Mesenteric fat pad (tissue), 1 donor: ENCODE results near the gene IQCE. TPM values are rescaled to one million over a fixed set of nuclear protein-coding genes. Genes with fewer than 3 reads are reported as not detected.
"Not testable (repeated sequence)": the region's sequence is repeated elsewhere in the genome, so short reads cannot be mapped to it uniquely, and the experiment has no call there.

Source experiments
- DNase-seq: peaks from one replicate; pipeline ENCODE4 v3.0.0-alpha.2; 2020; ENCODE audit warnings: low spot score
- total RNA-seq: library from RNA; stranded (reverse); fragmentation: NEBNext Ultra II Directional; extraction: Animal tissue kit (Norgen Biotek cat#: 25700); gene quantifications from one replicate; pipeline ENCODE4 v1.2.1, GENCODE V29; 2021
- donor health status: DM: yes; HTN: yes; CAD: no.

The IQCE gene
- total RNA-seq, 1 donor from 2014 or later = 14.4 TPM

DNA sequence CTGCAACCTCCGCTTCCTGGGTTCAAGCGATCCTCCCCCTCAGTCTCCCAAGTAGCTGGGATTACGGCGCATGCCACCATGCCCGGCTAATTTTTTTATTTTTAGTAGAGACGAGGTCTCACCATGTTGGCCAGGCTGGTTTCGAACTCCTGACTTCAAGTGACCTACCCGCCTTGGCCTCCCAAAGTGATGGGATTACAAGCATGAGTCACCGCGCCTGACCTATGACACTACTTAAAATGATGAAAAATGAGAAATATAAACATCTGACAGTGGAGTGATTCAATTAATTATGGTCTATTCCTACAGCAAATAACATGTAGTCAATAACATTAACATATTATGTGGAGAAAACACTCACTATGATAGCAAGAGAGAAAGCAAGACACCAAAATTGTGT lies 5.7 kb upstream of the IQCE start:
- DNase-seq = no peak

GRCh38 chr7:2553831-2554581 lies 4.8 kb upstream of the IQCE start:
- DNase-seq = no peak

- no peak for DNase-seq
Observed at GRCh38 chr7:2554661-2555111, 4.1 kb upstream of the IQCE start.

DNA sequence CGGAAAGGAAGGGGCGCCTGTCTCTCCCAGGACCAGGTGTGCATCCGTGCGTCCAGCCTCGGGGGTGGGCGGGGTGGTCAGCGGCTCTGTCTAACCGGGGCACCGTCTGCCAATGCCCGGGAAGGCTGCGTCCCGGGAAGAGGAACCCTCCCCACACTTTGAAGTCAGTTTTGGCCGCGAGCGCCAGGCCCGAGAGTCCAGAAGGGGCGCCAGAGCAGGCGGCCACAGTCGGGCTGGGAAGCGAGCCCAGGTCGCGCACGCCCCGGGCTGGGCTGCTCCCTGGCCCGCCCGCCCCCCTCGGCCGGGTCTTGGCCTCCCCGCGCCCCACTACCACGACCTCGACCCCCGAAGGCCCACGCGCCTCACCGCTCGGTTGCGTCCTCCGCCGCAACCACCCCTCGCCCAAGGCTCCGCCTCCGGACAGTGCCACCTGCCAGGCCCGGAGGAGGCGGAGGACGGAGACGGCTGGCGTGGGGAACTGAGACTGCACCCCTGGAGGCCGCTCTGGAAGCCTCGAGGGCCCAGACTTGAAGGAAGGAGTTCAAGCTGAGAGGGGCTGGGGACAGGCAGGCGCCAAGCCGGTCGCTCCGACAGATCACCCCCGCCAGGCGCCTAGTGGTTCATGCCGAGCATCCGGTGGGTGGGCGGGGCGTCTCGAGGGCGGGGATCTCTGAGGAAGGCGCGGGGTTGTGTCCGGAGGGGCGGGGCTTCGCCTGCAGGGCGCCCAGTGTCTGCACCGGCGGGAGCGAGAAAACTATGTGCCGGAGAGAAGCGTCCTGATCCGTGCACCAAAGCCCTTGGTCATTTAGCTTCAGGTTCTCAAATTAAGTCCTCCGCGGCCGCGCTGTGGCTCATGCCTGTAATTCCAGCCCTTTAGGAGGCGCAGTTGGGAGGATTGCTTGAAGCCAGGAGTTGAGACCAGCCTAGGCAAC lies 3.4 kb upstream of the IQCE start, which contains the start of gene BRAT1:
BRAT1 (minus strand) TSS at position 404 of the 932 bp plus-strand sequence. CDS start 1,093 bp downstream, outside the sequence.
- DNase-seq = peak; percentile 98

- no peak for DNase-seq
Observed at GRCh38 chr7:2559283-2559950, 638 bp downstream of the IQCE start.

DNA sequence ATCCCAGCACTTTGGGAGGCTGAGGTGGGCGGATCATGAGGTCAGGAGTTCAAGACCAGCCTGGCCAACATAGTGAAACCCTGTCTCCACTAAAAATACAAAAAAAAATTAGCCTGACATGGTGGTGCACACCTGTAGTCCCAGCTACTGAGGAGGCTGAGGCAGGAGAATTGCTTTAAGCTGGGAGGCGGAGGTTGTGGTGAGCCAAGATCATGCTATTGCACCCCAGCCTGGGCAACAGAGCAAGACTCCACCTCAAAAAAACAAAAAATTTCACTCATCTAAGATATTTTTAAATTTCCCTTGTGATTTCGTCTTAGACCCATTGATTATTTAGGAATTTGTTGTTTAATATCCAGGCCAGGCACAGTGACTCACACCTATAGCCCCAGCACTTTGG lies 5.2 kb downstream of the IQCE start:
- not testable (repeated sequence) for DNase-seq

DNA sequence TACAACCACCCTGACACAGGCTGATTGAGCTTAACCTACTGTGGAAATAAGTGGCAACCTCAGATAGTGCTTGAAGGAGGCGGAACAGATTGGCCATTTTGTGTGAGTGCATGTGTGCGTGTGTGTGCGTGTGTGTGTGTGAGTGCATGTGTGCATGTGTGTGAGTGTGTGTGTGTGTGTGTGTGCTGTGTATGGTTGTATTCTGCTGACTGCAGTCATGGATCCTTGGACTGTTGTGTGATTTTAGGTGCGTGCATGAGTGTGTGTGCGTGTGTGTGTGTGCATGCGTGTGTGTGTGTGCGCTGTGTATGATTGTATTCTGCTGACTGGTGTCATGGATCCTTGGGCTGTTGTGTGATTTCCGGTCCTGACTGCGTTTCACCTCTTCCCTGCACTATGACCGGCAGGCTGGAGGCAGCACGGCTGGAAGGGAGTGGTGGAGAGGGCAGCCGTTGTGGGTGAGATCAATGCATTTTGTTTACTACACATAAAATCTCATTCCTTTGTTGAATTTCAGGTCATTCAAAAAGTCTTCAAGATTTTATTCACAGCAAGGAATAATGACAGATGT lies 6.3 kb downstream of the IQCE start:
- no peak for DNase-seq

DNA sequence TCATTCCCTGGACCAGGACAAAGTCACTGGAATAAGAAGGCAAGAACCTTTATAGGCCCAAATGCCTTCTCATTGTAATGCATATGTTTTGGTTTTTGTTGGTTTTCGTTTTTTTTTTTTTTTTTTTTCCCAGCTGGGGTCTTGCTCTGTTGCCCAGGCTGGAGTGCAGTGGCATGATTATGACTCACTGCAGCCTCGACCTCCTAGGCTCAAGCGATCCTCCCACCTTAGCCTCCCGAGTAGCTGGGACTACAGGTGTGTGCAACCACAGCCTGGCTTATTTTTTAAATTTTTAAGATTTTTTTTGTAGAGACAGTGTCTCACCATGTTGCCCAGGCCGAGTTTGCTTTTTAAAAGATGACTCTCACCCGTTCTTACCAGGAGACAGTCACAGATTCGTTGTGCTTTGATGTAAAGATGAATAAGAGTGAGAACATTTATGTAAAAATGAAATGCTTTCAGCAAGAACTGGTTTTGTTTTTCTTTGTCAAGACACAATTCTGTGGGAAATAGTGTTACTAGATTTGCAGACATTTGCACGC lies 7.6 kb downstream of the IQCE start:
- no peak for DNase-seq

DNA sequence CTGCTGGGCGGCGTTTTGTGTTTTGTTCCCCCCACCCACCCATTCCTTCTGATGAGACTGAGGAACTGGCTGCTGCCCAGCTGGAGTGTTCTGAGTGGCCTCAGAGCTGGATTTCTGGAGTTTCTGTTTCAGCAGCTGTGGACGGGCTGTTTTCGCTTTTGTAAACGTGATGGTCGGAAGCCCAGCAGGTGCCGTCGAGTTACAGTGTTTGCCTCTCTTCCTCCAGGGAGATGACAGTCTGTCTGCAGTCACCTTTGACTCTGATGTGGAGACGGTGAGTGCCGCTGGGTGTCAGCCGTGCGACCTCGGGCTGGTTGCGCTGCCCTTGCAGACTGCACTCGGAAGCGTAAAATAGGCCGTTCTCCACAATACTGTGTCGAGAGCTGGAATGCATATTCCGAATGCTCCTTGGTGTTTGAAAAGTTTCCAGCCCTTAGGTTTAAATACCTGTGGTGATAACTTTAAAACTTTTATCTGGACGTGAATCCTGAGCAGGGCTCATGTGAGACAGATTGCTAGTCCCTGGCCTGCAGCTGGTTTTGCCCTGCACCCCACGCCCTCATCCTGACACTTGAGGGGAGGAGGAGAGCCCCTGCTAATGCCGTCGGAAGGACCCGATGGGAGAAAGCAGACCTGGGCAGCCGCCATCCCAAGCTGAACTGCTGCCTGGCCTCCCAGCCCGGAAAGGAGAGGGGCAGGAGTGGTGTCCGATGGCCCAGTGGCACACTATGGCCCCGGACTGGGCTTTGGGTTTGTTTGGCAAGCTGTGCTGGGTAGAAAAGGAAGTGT lies 8.3 kb downstream of the IQCE start:
- DNase-seq = no peak

GRCh38 chr7:2567679-2568278 lies 9.0 kb downstream of the IQCE start:
- no peak for DNase-seq

- DNase-seq = no peak
Observed at GRCh38 chr7:2568521-2569223, 9.9 kb downstream of the IQCE start.

- no peak for DNase-seq
Observed at GRCh38 chr7:2569421-2569820, 10.6 kb downstream of the IQCE start.

- DNase-seq = no peak
Observed at GRCh38 chr7:2570021-2570420, 11.2 kb downstream of the IQCE start.

DNA sequence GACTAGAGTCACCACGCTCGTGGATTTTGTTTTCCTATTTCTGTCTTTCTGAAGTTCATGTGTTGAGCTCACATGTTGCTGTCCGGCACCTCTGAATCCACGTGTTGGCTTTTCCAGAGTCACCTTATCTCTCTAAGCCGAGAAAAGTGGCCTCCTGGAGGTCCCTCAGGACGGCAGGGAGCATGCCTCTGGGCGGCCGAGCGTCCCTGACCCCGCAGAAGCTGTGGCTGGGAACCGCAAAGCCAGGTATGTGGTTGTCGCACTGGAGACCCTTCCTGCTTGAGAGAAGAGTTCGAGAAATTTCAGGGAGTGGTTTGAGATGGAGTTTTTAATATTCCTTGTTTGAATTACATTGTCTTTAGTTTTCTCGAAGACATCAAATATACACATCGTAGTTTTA lies 12.6 kb downstream of the IQCE start:
- no peak for DNase-seq

- DNase-seq = no peak
Observed at GRCh38 chr7:2572101-2572842, 13.5 kb downstream of the IQCE start.

DNA sequence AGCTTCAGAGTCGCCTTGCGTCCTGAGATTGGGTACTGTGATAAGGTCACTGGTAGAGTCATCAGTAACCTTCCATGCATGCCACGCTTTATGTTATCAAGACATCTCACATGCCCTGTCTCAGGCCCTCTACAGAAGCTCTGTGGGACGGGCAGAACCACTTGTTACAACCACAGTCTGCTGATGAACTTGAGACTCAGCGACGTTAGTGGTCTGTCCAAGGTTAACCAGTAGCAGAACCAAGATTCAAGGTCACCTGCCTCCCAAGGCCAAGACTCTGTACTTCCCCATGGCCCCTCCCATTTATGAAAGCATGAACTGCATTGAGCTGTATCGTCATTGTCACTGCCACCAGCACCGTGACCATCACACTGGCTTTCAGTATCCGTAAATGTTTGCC lies 15.0 kb downstream of the IQCE start:
- no peak for DNase-seq

GRCh38 chr7:2575046-2575732 lies 16.4 kb downstream of the IQCE start:
- DNase-seq = no peak
